NCI-H510A treated with DMSO at 0.1 percent for 48 hours (cell line): Measurements from ENCODE around the gene PGC.

Experiments
- DNase-seq: peaks from one replicate; lab custom pipeline; 2025; lab: John Stamatoyannopoulos, UW

Gene PGC

GRCh38 chr6:41697861-41698781 lies 49.1 kb downstream of the PGC start:
- no peak for DNase-seq

GRCh38 chr6:41696788-41697187 lies 50.4 kb downstream of the PGC start:
- peak; percentile 42 for DNase-seq

GRCh38 chr6:41695825-41696224 lies 51.4 kb downstream of the PGC start:
- no peak for DNase-seq

- DNase-seq = peak; percentile 37
Measured at GRCh38 chr6:41694815-41695526, 52.2 kb downstream of the PGC start.

- no peak for DNase-seq
Measured at GRCh38 chr6:41693281-41694240, 53.6 kb downstream of the PGC start.

GRCh38 chr6:41692730-41693129 lies 54.5 kb downstream of the PGC start:
- DNase-seq = no peak

- DNase-seq = no peak
Measured at GRCh38 chr6:41692080-41692675, 55.0 kb downstream of the PGC start.

GRCh38 chr6:41691426-41692079 lies 55.6 kb downstream of the PGC start:
- no peak for DNase-seq

GRCh38 chr6:41690541-41691330 lies 56.5 kb downstream of the PGC start:
- DNase-seq = no peak

GRCh38 chr6:41689171-41690008 lies 57.8 kb downstream of the PGC start:
- no peak for DNase-seq

GRCh38 chr6:41688256-41688965 lies 58.8 kb downstream of the PGC start:
- no peak for DNase-seq

- no peak for DNase-seq
Measured at GRCh38 chr6:41687501-41688175, 59.6 kb downstream of the PGC start.
